Activated naive CD8-positive, alpha-beta T cell treated with anti-CD3 and anti-CD28 coated beads for 36 hours (primary cell): ENCODE results near the gene SYT8. TPM values are rescaled to one million over a fixed set of nuclear protein-coding genes. Genes with fewer than 3 reads are reported as not detected.

Experiments
- DNase-seq: peaks from one replicate; pipeline ENCODE4 v3.0.0; 2021
- H3K27ac Mint-ChIP-seq: one replicate; pipeline ENCODE4 v1.8.0; 2022; ENCODE audit warnings: mild to moderate bottlenecking, moderate library complexity, mixed read lengths
- H3K27me3 Mint-ChIP-seq: one replicate; pipeline ENCODE4 v1.8.0; 2022; ENCODE audit warnings: mild to moderate bottlenecking, mixed read lengths
- H3K36me3 Mint-ChIP-seq: one replicate; pipeline ENCODE4 v1.8.0; 2021; ENCODE audit warnings: mild to moderate bottlenecking, mixed read lengths
- H3K4me1 Mint-ChIP-seq: one replicate; pipeline ENCODE4 v1.8.0; 2021; ENCODE audit warnings: mixed read lengths
- H3K4me3 Mint-ChIP-seq: one replicate; pipeline ENCODE4 v1.8.0; 2022; ENCODE audit warnings: mild to moderate bottlenecking, moderate library complexity, mixed read lengths
- H3K9me3 Mint-ChIP-seq: one replicate; pipeline ENCODE4 v1.8.0; 2022; ENCODE audit warnings: mixed read lengths
- total RNA-seq, 2 experiments: library from RNA; stranded (reverse); gene quantifications; one replicate each; pipeline ENCODE4 v1.2.3, GENCODE V29; 2021

Gene SYT8
- total RNA-seq, 2 experiments from 2014 or later: not detected

DNA sequence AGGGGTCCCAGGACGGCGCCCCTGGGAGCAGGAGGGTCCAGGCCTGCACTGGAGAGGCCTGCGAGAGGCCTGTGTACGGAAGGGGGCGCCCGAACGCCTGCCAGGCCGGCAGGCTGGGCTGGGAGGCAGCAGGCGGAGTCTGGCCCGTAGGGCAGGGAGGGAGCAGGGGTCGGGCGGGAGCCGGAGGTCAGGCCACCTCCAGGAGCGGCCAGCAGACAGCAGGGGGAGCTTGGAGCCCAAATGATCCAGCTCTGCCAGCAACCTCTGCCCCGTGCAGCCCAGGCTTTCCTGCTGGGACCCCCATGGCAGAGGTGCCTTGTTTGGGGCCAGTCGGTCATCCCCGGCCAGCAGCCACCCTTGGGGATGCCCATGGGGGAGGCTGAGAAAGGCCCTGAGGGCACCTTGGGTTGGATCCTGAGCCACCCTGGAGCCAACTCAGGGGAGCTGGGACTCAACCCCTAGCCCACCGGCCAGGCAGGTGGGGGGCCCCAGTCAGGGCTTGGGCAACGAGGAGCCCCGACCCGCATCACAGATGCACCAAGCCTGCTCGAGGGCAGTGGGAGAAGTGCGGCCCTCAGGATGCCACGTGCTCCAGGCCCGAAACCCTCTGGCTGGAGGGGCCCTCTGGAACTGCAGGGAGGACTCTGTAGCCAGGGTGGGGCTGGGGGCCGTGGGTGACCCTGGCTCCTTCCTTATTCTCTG is 9.6 kb upstream of the SYT8 start:
- H3K4me1 Mint-ChIP-seq: no peaks in the 10 kb centered on the region
- H3K4me3 Mint-ChIP-seq: no peak overlapping the region
- no peaks in the 10 kb centered on the region for H3K9me3 Mint-ChIP-seq
- DNase-seq: no peak
- H3K27ac Mint-ChIP-seq: no peak overlapping the region
- H3K27me3 Mint-ChIP-seq: no peaks in the 10 kb centered on the region
- H3K36me3 Mint-ChIP-seq: no peaks in the 10 kb centered on the region

DNA sequence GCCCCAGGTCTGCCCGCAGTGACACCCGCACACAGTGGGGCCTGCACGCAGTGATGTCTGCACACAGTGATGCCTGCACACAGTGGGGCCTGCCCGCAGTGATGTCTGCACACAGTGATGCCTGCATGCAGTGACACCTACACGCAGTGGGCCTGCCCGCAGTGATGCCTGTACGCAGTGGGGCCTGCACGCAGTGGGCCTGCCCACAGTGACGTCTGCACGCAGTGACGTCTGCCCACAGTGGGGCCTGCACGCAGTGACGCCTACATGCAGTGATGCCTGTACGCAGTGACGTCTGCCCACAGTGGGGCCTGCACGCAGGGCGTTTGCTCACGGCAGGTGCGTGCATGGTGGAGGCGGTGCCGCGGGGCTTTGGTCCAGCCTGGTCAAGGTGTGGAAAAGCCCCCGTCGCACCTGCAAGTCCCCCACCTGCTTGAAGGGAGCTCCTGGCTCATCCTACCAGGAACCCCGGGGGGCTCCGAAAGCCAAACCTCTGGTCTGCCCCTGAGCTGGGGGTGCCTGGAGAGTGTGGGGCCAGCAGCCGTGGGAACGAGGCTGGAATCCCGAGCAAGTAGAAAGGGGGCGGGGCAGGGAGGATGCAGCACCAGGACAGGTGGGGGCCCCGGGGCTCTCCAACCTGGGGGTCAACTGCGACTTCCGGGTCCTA is 8.9 kb upstream of the SYT8 start:
- Mint-ChIP-seq H3K9me3 (no peaks in the 10 kb centered on the region), H3K27me3 (no peaks in the 10 kb centered on the region), H3K27ac (no peak overlapping the region), H3K4me3 (no peak overlapping the region), H3K36me3 (no peaks in the 10 kb centered on the region), H3K4me1 (no peaks in the 10 kb centered on the region)
- DNase-seq: no peak

DNA sequence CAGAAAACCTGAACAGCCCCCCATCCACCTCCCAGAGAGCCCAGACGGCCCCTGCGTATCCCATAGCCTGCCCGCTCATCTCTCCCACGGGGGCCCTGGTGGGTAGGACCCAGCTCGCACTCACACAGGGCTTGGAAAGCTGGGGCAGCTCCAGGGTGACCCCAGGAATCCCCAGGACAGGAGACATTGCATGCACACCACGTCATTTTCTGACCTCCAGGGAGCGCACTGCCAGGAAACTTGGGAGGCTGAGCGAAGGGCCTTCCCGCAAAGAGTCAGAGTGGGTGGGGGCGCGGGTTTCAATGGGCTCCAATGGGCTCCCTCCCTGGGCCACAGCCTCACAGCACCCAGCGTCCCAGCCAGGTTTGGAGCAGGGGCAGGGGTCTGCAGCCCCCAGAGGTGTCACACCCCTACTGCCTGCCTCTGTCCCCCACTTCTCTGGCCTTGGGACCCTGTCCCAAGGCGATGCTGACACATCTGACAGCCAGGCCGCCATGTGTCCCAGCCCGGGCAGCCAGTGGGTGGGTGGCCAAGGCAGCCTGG is 8.2 kb upstream of the SYT8 start:
- H3K4me3 Mint-ChIP-seq: no peak overlapping the region
- no peaks in the 10 kb centered on the region for H3K9me3 Mint-ChIP-seq
- H3K36me3 Mint-ChIP-seq: no peaks in the 10 kb centered on the region

DNA sequence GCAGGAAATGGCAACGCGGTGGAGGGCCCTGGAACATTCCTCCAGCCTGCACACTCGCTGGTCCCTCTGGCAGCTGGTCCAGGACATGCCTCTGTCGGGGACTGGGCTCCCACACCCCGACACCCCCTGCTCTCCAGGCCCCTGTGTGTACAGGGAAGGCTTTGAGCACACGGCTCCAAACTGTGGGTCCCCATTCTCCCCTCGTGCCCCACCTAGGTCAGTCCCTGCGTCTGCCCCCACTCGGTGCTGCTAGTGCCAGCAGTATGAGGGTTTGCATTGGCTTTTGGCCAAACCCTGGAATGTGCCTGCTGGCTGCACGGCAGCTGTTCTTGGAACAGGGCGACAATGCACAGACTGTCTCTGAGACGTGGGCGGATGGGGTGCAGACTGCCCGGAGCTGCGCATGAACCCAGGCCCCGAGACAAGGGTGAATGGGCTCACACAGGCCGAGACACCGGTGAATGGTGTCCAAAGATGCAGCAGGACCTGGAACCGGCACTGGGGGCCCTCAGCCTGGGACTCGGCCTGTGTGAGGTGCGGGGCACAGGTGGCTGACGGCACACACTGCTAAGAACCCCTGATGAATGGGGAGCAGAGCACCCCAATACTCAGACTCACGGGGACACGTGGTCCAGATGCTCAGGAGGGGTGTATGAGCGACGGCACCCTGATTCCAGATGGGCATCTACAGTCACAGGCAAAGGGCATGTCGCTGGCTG is 7.5 kb upstream of the SYT8 start:
- peaks cover 3% of the 10 kb centered on the region for H3K27me3 Mint-ChIP-seq
- no peak overlapping the region for H3K27ac Mint-ChIP-seq
- H3K9me3 Mint-ChIP-seq: no peaks in the 10 kb centered on the region
- no peak overlapping the region for H3K4me3 Mint-ChIP-seq
- no peak for DNase-seq
- no peaks in the 10 kb centered on the region for H3K4me1 Mint-ChIP-seq
- H3K36me3 Mint-ChIP-seq: no peaks in the 10 kb centered on the region

More for the DNA sequence above, 8.2 kb upstream of the SYT8 start:
- DNase-seq: no peak
- Mint-ChIP-seq H3K27me3 (no peaks in the 10 kb centered on the region), H3K4me1 (no peaks in the 10 kb centered on the region), H3K27ac (no peak overlapping the region)

DNA sequence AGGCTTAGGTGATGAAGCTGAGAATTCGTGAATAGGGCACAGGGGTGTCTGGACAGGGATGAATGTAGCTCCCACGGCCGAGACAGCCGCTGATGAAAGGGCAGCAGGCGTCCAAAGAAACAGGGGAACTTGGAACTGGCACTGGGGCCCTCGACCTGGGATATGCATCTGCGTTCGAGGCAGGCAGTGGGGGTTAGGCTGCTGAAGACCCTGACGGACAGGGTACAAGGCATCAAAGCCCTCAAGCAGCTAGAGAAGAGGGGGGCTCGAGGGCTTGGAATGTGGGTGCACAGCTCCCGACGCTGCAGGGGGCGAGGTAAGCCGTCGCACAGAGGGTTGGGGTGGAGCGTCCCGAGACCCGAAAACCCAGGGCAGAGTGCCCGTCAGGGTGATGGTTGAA is 6.9 kb upstream of the SYT8 start:
- no peak overlapping the region for H3K27ac Mint-ChIP-seq
- no peaks in the 10 kb centered on the region for H3K9me3 Mint-ChIP-seq
- no peaks in the 10 kb centered on the region for H3K4me1 Mint-ChIP-seq
- H3K27me3 Mint-ChIP-seq: peaks cover 3% of the 10 kb centered on the region
- no peak for DNase-seq
- no peaks in the 10 kb centered on the region for H3K36me3 Mint-ChIP-seq
- no peak overlapping the region for H3K4me3 Mint-ChIP-seq

DNA sequence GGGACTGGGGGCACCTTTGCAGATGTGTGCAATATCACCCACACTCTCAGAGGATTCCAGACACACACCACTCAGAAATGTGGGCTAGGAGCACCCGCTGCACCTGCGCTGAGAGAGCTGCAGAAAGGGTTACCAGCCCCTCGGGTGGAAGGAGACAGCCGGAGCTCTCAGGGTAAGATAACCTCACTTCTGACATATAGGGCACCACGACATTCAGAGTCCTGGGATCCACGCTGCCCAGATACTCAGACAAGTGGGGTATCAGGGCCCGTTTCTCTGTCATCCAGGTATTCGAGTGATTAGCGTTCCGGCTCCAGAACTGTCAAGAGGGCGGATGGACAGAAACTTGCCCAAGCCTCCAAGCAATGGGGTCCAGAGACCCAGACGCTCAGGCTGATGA is 6.2 kb upstream of the SYT8 start:
- Mint-ChIP-seq H3K4me3 (no peak overlapping the region), H3K27me3 (peaks cover 3% of the 10 kb centered on the region), H3K36me3 (no peaks in the 10 kb centered on the region), H3K27ac (no peak overlapping the region), H3K4me1 (no peaks in the 10 kb centered on the region), H3K9me3 (no peaks in the 10 kb centered on the region)
- DNase-seq: no peak

DNA sequence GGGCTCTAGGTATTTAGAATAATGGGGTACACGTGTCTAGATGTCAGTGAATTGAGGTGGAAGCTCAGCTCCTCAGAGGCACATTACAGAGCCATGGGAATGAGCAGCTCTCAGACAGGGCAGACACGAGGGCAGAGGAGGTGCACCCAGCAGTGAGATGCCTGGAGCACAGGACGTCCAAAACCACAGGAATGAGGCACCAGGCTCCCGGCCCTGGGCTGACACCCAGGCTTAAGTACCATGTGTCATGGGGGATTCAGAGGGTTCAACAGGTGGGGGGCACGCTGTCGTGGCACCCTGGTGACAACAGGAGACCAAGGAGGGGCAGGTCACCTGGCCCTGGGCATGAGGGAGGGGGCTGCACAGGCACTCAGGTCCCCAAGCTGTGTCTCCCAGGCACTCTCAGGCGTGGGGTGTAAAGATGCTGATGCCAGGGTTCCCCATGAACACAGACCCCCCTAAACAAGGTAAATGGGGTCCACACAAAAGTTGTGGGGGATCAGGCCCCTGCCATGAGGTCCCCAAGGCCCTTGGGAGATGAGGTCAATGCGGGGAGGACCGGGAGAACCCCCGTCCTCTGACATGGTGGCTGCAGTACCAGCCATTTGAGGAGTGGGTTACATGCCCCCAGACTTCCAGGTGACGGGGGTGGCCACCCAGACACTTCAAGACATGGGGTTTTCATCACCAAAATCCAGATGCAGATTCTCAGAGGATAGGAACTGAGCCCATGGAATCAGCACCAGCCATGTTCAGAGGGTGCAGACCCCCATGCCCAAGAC is 5.6 kb upstream of the SYT8 start:
- Mint-ChIP-seq H3K4me3 (no peak overlapping the region), H3K27me3 (peaks cover 3% of the 10 kb centered on the region), H3K4me1 (no peaks in the 10 kb centered on the region), H3K9me3 (no peaks in the 10 kb centered on the region), H3K27ac (no peak overlapping the region), H3K36me3 (no peaks in the 10 kb centered on the region)
- DNase-seq: no peak

DNA sequence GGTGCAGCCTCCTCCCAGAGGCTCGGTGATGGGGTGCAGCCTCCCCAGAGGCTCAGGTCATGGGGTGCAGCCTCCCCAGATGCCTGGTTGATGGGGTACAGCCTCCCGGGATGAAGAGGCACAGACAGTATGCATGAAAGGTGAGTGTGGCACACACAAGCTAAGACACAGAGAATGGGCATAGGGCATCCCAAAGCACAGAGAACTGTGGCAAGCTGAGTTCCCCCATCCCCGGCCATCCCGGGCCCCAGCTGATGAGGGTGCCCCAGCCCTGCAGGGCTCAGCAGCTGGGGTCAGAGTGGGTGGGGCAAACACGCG is 4.8 kb upstream of the SYT8 start:
- Mint-ChIP-seq H3K27me3 (peaks cover 3% of the 10 kb centered on the region), H3K36me3 (no peaks in the 10 kb centered on the region), H3K4me3 (no peak overlapping the region), H3K9me3 (no peaks in the 10 kb centered on the region), H3K27ac (no peak overlapping the region), H3K4me1 (no peaks in the 10 kb centered on the region)
- no peak for DNase-seq

DNA sequence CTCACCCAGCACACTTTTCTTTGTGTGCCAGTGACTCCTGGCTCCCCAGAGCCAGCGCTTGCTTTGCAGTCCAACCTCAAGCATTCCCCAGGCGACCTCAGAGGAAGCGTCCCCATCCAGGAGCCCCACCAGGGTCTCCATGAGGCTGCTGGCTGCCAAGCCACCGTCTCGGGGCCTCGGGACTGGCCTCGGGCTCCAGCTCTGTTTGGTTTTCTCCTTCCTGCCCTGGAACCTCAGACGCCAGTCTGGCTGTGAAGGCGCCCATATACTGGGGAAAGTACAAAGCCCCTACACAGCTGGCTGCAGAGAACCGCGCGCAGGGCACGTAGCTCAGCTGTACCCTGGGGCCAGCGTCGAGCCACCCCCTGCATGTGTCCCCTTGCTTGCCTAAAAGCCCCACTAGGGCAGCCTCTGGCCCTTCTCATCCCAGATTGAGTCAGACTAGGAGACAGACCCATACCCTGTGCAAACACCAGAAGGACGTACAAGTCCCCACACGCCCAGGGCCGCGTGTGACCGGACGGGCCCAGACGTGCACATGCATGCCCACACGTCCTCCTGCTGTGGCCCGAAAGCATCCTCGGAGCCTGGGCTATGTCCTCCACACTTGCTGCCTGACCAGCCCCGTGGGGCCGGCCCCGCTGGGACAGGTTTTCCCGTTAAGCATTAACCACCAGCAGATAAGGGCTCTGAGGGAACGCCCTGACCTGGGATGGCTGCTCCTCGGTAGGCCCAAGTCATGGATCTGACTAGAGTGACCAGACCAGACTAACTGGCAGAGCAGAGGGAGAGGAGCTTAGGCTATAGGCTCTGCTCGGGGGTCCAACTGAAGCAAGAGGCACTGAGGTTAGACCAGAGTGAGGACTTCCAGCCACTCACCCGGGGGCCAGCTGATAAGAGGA is 4.2 kb upstream of the SYT8 start:
- no peaks in the 10 kb centered on the region for H3K9me3 Mint-ChIP-seq
- H3K36me3 Mint-ChIP-seq: no peaks in the 10 kb centered on the region
- no peak overlapping the region for H3K27ac Mint-ChIP-seq
- no peak overlapping the region for H3K4me3 Mint-ChIP-seq
- DNase-seq: no peak
- H3K27me3 Mint-ChIP-seq: peaks cover 3% of the 10 kb centered on the region
- no peaks in the 10 kb centered on the region for H3K4me1 Mint-ChIP-seq

DNA sequence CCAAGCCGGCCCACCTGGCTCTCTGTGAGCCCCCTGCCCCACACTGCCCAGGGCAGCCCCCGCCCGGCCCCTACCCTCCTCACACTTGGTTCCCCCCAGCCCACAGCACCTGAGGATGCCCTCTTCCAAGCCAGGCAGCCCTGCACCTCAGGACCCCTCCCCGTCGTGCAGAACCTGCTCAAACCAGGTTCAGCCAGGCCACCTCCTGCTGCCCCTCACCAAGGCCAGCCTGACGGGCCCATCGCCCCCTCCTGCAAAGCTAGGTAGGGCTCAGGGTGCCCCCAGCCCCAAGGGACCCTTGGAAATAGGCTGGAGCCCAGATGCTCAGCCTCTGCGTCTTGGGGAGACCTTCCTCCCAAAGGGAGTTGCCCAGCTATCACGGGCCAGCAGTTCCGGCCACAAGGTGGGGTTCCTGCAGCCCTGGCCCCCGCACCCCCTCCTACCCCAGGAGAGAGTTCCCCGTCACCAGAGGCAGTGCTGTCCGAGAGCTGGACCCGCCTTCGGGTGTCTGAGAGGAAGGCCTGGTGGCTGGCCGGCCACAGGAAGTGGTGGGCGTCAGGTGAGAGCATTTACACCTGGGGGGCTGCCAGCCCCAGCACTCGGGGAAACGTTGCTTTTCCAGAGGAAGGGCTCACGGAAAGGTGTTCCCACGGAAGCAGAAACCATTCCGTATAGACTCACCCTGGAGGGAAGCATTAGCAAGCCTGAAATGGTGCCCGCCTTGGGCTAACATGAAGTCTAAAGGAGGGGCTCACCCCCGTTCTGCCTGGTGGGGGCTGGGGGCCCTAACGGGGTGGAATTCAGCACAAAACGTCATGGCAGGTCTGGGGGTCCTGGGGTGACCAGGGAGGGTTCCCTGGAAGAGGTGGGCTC is 3.2 kb upstream of the SYT8 start:
- no peaks in the 10 kb centered on the region for H3K4me1 Mint-ChIP-seq
- no peaks in the 10 kb centered on the region for H3K36me3 Mint-ChIP-seq
- H3K9me3 Mint-ChIP-seq: no peaks in the 10 kb centered on the region
- no peak overlapping the region for H3K27ac Mint-ChIP-seq
- no peak for DNase-seq
- H3K4me3 Mint-ChIP-seq: no peak overlapping the region
- peaks cover 3% of the 10 kb centered on the region for H3K27me3 Mint-ChIP-seq

DNA sequence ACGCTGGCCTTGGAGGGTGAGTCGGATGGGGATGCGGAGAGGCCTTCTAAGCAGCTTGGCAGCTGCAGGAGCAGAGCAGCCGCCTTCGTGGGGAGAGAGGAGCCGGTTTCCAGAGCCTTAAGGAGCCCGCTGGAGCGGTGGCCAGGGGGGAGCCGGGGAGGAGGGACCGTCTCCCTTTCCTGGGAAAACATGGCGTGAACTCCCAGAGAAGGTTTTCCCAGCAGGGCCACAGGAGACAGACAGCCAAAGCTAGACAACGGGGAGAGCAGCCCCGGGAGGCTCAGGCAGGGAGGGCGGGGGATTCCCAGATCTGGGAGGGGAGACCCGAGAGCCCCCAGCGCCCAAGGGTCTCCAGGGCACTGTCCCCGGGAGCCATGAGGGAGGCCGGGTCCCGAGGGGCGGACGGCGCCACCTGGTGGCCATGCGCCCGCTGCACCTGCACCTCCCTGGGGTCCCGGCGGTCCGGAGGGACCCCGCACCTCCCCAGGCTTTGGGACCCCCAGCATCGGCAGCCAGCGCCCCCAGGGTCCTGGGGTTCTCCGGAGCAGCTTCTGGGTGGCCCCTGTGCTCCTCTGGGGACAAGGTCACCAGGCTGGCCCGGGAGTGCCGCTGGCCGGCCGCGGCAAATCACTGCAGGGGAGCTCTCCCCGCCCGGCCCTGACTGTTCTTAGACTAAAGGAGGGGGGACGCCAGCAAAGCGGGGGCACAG is 2.4 kb upstream of the SYT8 start:
- H3K9me3 Mint-ChIP-seq: no peaks in the 10 kb centered on the region
- no peak overlapping the region for H3K4me3 Mint-ChIP-seq
- no peak overlapping the region for H3K27ac Mint-ChIP-seq
- H3K36me3 Mint-ChIP-seq: no peaks in the 10 kb centered on the region
- H3K27me3 Mint-ChIP-seq: peaks cover 3% of the 10 kb centered on the region
- peak; percentile 60 for DNase-seq
- no peaks in the 10 kb centered on the region for H3K4me1 Mint-ChIP-seq

DNA sequence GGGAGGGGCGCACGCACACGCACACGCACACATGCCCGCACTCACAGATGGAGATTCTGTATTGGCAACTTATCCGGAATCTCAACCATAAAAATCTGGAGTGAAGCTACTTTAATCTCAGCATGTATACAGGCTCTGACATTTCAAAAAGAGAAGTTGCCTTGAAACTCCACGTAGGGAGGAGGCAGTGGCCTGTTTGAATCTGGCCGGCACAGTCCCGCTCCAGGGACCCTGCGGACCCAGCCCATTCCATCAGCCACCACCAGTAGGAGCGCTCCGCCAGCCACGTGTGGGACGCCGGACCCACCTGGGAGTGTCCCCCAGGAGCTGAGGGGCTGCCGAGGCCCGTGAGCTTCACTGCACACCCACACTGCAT is 1.9 kb upstream of the SYT8 start:
- H3K4me1 Mint-ChIP-seq: no peaks in the 10 kb centered on the region
- H3K27ac Mint-ChIP-seq: no peak overlapping the region
- H3K4me3 Mint-ChIP-seq: no peak overlapping the region
- peaks cover 3% of the 10 kb centered on the region for H3K27me3 Mint-ChIP-seq
- H3K36me3 Mint-ChIP-seq: no peaks in the 10 kb centered on the region
- DNase-seq: no peak
- H3K9me3 Mint-ChIP-seq: no peaks in the 10 kb centered on the region

DNA sequence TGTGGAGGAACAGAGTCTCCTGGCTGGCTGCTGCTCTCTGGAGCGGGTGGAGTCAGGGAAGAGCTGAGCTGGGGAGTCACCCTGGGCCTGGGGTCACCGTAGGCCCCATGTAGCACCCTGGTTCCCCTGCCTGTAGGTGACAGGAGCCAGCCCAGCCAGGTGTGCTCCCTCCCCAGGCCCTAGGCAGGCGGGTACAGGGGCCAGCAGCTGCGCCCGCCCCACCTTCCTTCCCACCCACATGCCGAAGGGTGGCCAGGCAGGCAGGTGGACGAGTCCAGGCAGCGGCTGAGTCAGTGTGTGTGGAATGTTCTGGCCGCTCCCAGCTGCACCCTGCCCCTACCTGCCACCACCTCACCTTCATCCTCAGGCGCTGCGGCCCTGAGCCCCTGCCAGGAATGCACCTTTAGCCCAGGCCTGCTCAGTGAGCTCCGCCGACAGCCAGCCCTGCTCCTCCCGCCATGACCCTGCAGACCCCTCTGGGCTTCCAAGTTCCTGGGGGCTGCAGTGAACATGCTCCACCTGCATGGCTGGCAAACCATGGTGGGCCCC is 654 bp upstream of the SYT8 start:
- Mint-ChIP-seq H3K27me3 (peaks cover 3% of the 10 kb centered on the region), H3K36me3 (no peaks in the 10 kb centered on the region), H3K4me3 (no peak overlapping the region), H3K4me1 (no peaks in the 10 kb centered on the region), H3K27ac (no peak overlapping the region), H3K9me3 (no peaks in the 10 kb centered on the region)
- no peak for DNase-seq
